Neural cell (in vitro differentiated cells): Measurements from ENCODE around the gene ASPDH. TPM values are rescaled to one million over a fixed set of nuclear protein-coding genes. Genes with fewer than 3 reads are reported as not detected.

ENCODE experiments used
- H2AFZ ChIP-seq: fragments of 200-600, 300-800 bp; sonication (generic), shearing (Covaris generic); 2 replicates; pipeline ENCODE4 v1.6.0; 2014; ENCODE audit warnings: low read depth, mild to moderate bottlenecking, antibody characterized with exemption, low read length, moderate library complexity
- H3F3A ChIP-seq: fragments of 200-600 bp; shearing (Covaris generic); 2 replicates; pipeline ENCODE4 v1.6.1; 2016; ENCODE audit warnings: mild to moderate bottlenecking, moderate library complexity, mixed read lengths, antibody characterized with exemption, low read length; ENCODE audit not compliant: insufficient read depth, poor library complexity, severe bottlenecking
- H3K27ac ChIP-seq: fragments of 200-600, 300-800 bp; sonication (generic), shearing (Covaris generic); 2 replicates; pipeline ENCODE4 v1.5.1; 2014; ENCODE audit warnings: mild to moderate bottlenecking, low read length, moderate library complexity
- H3K27me3 ChIP-seq: fragments of 300-800, 200-600 bp; sonication (generic), shearing (Covaris generic); 2 replicates; pipeline ENCODE4 v1.6.0; 2014; ENCODE audit warnings: mild to moderate bottlenecking, low read depth, low read length, moderate library complexity; ENCODE audit not compliant: insufficient read depth
- H3K36me3 ChIP-seq: fragments of 300-800, 200-600 bp; sonication (generic), shearing (Covaris generic); 2 replicates; pipeline ENCODE4 v1.5.1; 2014; ENCODE audit warnings: mild to moderate bottlenecking, antibody characterized with exemption, low read length, moderate library complexity; ENCODE audit not compliant: insufficient read depth
- H3K4me2 ChIP-seq: fragments of 300-800, 200-600 bp; sonication (generic), shearing (Covaris generic); 2 replicates; pipeline ENCODE4 v1.6.0; 2014; ENCODE audit warnings: mild to moderate bottlenecking, low read length
- H3K4me3 ChIP-seq: fragments of 300-800, 200-600 bp; sonication (generic), shearing (Covaris generic); 2 replicates; pipeline ENCODE4 v1.5.1; 2014; ENCODE audit warnings: mild to moderate bottlenecking, low read length, moderate library complexity
- H3K79me2 ChIP-seq: fragments of 200-600 bp; shearing (Covaris generic); replicated peaks from 2 replicates; pipeline ENCODE4 v1.6.0; 2014; ENCODE audit warnings: mild to moderate bottlenecking, low read length, moderate library complexity; ENCODE audit not compliant: insufficient read depth
- H3K9ac ChIP-seq: fragments of 300-800, 200-600 bp; sonication (generic), shearing (Covaris generic); 2 replicates; pipeline ENCODE4 v1.6.1; 2016; ENCODE audit warnings: mild to moderate bottlenecking, low read length, mixed read lengths
- H3K9me2 ChIP-seq: fragments of 200-600 bp; shearing (Covaris generic); 2 replicates; pipeline ENCODE4 v1.6.1; 2016; ENCODE audit warnings: mild to moderate bottlenecking, low read length, mixed read lengths; ENCODE audit not compliant: insufficient read depth
- H3K9me3 ChIP-seq: fragments of 200-600, 300-800 bp; sonication (generic), shearing (Covaris generic); 2 replicates; pipeline ENCODE4 v1.6.1; 2016; ENCODE audit warnings: mild to moderate bottlenecking, mixed run types, low read length, moderate library complexity, mixed read lengths
- H4K20me1 ChIP-seq: fragments of 200-600 bp; shearing (Covaris generic); 2 replicates; pipeline ENCODE4 v1.6.1; 2016; ENCODE audit warnings: mild to moderate bottlenecking, mixed run types; ENCODE audit not compliant: insufficient read depth
- CTCF ChIP-seq: fragments of 450-650 bp; IDR thresholded peaks from 2 replicates; pipeline ENCODE4 v1.5.1; 2014; ENCODE audit warnings: antibody characterized with exemption, mild to moderate bottlenecking, moderate library complexity; ENCODE audit not compliant: poor library complexity, severe bottlenecking
- EP300 ChIP-seq: fragments of 450-650 bp; conservative IDR thresholded peaks from 2 replicates; pipeline ENCODE4 v1.6.1; 2014; ENCODE audit warnings: antibody characterized with exemption, mild to moderate bottlenecking, moderate library complexity; ENCODE audit not compliant: poor library complexity, severe bottlenecking
- EZH2 ChIP-seq: fragments of 200-600, 300-800 bp; shearing (Covaris generic), sonication (generic); IDR thresholded peaks from 2 replicates; pipeline ENCODE4 v1.6.1; 2014; ENCODE audit warnings: antibody characterized with exemption, low read length, borderline replicate concordance, mild to moderate bottlenecking; ENCODE audit not compliant: insufficient read depth, poor library complexity, severe bottlenecking
- MXI1 ChIP-seq: fragments of 450-650 bp; conservative IDR thresholded peaks from 2 replicates; pipeline ENCODE4 v1.6.1; 2014; ENCODE audit warnings: antibody characterized with exemption, mild to moderate bottlenecking; ENCODE audit not compliant: poor library complexity, severe bottlenecking
- POLR2AphosphoS5 ChIP-seq: IDR thresholded peaks from 2 replicates; pipeline ENCODE4 v1.6.1; 2012
- RAD21 ChIP-seq: fragments of 450-650 bp; conservative IDR thresholded peaks from 2 replicates; pipeline ENCODE4 v1.6.1; 2014; ENCODE audit warnings: antibody characterized with exemption, mild to moderate bottlenecking, moderate library complexity
- REST ChIP-seq: IDR thresholded peaks from 2 replicates; pipeline ENCODE4 v1.6.1; 2012; ENCODE audit warnings: borderline replicate concordance
- SMC3 ChIP-seq: fragments of 450-650 bp; conservative IDR thresholded peaks from 2 replicates; pipeline ENCODE4 v1.6.1; 2014; ENCODE audit warnings: antibody characterized with exemption, mild to moderate bottlenecking, moderate library complexity; ENCODE audit not compliant: poor library complexity
- TAF1 ChIP-seq: IDR thresholded peaks from 2 replicates; pipeline ENCODE4 v1.6.1; 2012; ENCODE audit warnings: low read depth
- polyA plus RNA-seq: library from polyadenylated mRNA; depleted of rRNA; stranded (reverse); fragments of >200 nt; gene quantifications from 2 replicates; pipeline ENCODE4 v1.2.3, GENCODE V29; 2014

The ASPDH gene
- polyA plus RNA-seq, 1 donor from 2014 or later, result not detected

GRCh38 chr19:50553134-50553703 lies 39.5 kb upstream of the ASPDH start:
- Histone ChIP-seq H3K27me3 (no peaks in the 10 kb centered on the region), H3K9ac (no peak overlapping the region), H3K79me2 (peaks cover 79% of the 10 kb centered on the region), H3K4me2 (no peak overlapping the region), H3K27ac (no peak overlapping the region), H3K9me3 (no peaks in the 10 kb centered on the region), H3F3A (no peaks in the 10 kb centered on the region), H3K4me3 (no peak overlapping the region), H4K20me1 (peaks cover 23% of the 10 kb centered on the region), H3K36me3 (no peaks in the 10 kb centered on the region), H3K9me2 (no peaks in the 10 kb centered on the region), H2AFZ (no peak overlapping the region)
- no peak for TF ChIP-seq SMC3
- TF ChIP-seq MXI1, result no peak
- TF ChIP-seq POLR2AphosphoS5, result no peak
- no peak for TF ChIP-seq RAD21
- TF ChIP-seq CTCF, result no peak
- no peak for TF ChIP-seq EZH2
- TF ChIP-seq EP300, result no peak
- TF ChIP-seq REST, result no peak
- TF ChIP-seq TAF1, result no peak

GRCh38 chr19:50552540-50552939 lies 38.8 kb upstream of the ASPDH start:
- Histone ChIP-seq H3K9ac (no peak overlapping the region), H3K27me3 (no peaks in the 10 kb centered on the region), H3K4me3 (peak overlapping the region; percentile 84), H4K20me1 (peaks cover 22% of the 10 kb centered on the region), H3K27ac (peak overlapping the region; percentile 93), H2AFZ (no peak overlapping the region), H3K9me3 (no peaks in the 10 kb centered on the region), H3K36me3 (no peaks in the 10 kb centered on the region), H3K9me2 (no peaks in the 10 kb centered on the region), H3K4me2 (no peak overlapping the region), H3F3A (no peaks in the 10 kb centered on the region), H3K79me2 (peaks cover 72% of the 10 kb centered on the region)
- TF ChIP-seq EP300 (no peak), POLR2AphosphoS5 (no peak), MXI1 (no peak), REST (no peak), TAF1 (no peak), CTCF (no peak), SMC3 (no peak), RAD21 (no peak), EZH2 (no peak)
